ENCODE results near the gene ITPR1.
A peak's percentile ranks its signal among the peaks of the same experiment; 100 is the strongest.

ITPR1 gene

DNA sequence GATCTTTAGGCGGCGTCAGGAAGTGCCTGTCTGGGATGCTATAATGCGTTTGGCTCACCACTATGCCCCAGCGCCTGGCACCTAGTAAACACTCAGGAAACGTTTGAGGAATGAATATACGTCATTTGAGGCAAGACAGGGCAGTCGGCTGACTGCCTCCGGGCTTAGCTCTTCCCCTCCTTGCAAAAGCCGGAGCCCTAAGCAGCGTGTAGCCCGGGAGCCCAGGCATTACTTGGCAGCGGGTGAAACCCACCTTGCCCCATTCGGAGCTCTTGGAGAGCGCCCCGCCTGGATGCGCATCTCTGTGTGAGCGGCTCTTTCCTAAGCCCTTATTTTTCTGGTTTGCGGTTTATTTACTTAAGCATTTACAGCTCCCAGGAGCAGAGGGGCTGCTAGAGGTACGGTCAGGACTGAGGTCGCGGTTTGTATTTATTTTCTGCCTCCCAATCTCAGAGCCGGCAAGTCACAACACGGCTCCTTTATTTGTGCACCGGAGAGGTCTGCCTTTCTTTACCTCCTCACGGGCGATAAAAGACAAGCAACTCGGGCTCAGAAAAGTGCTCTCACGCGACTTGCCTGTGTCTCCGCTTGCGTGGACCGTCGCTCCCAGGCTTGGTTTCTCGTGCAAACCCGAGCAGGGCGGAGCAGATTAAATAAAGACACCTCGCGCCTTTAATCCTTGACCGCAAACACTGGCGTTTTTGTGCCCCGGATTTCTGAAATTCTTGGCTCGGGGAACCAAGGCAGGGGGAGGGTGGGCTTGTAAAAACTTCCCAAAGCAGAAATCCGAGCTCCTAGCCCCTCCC, 737 bp upstream of the ITPR1 start:
- DNase-seq: peak; percentile 58

DNA sequence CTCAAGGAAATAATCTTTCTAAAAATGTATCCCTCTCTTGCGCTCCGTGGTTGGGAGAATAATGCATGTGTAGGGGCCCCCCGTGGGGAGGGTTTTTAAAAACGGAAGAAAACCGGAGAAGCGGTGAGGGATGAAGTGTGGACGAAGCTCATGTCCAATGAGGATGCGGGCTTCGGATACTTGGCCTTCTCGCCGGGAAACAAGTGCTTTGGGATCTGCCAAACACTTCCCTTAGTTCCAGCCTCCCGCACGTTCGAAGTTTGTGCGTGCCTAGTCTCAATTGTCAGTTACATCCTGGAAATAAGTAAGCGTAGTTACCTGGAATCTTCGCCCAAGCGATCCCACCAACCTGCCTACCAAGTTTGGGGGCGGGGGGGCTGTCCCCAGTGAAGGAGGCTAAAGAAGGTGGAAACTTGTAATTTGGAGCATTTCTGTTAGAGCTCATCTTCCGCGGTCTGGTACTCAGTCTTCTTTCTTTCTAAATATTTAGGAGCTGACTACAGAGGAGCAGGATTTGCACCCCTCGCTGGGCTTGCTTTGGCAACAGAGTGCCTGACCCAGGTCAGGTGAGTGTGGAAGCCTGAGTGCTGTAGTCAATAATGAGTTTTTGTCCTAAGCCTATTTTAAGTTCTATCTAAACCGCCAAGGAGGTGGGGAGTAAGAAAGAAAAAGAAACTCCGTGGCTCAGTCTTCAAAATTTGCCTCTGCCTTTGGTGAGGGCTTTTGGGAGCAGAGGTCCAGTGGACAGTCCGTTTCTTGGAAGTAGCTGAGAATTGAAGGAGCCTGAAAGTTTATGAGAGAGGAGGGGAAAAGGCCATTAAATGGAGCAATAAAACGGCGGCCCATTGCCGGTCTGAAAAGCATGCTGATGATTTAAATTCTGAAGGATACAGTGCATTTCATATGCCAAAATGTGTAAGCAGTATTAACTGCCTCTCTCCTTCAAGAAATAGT, 1.1 kb downstream of the ITPR1 start:
- peak; percentile 35 for DNase-seq

DNA sequence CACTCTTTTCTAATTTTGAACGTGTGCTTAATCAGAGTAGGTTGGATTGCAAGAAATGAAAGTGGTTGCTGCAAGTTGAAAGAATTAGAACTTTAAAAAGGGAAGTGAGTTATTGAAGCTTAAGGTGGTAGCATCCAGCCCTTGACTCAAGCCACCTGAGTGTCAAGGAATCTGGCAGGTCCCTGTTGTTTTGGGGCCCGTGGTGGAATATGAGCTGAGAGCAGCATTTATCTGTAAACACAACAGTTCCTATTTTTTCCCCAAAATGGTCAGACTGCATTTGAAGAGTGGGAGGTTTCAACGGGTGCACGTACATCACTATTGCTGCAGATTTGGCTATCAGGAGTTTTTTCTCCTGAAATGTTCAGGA, 1.7 kb downstream of the ITPR1 start:
- DNase-seq: no peak

DNA sequence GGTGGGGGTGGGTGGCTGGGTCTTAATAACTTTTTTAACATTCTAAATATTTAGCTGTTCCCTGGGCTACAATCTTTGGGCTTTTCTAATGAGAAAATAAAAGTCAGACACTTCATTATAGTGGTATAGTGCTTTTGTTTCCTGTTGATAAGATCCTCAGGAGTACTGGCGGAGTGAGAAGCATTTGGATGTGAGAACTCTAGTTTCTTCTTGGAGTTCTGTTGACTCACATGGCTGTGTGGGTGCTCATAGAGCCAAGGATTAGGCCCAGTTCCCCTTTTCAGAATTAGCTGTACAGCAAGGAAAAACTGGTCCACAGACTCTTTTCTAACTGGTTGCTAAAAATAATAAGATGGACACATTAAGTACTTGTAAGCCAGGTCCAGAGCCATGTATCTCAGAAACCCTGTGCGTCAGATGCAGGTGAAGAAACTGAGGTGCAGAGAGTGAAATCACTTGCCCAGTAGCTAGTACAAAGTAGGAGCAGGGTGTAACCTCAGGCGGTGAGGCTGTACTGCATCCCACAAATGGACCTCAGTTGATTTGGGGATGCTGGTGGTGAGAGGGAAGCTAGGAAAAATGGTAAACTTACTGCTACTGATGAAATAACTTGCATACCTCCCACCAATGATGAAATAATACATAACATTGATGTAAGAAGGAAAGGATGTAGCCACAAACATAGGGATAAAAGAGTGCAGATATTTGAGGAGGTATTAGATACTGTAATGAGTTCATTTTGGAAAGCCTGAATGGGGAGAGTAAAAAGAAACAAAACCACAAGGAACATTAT, 2.3 kb downstream of the ITPR1 start:
- DNase-seq: no peak

DNA sequence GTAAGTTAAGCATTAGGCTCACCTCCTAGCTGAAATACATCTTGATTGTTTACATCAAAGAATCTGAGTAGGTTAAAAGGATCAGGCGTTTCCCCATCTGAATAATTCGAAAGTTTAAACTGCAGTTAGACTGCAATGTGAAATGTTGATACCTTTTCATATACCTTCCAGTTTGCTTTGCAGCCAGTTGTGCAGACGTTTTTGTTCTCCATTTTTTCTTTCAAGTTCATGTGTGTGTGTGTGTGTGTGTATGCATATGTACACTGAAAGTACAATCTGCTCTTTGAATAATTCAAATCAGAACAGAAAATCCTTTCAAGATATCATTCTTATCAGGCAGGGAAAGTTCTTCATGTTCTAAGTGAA, 2.9 kb downstream of the ITPR1 start:
- DNase-seq: no peak

DNA sequence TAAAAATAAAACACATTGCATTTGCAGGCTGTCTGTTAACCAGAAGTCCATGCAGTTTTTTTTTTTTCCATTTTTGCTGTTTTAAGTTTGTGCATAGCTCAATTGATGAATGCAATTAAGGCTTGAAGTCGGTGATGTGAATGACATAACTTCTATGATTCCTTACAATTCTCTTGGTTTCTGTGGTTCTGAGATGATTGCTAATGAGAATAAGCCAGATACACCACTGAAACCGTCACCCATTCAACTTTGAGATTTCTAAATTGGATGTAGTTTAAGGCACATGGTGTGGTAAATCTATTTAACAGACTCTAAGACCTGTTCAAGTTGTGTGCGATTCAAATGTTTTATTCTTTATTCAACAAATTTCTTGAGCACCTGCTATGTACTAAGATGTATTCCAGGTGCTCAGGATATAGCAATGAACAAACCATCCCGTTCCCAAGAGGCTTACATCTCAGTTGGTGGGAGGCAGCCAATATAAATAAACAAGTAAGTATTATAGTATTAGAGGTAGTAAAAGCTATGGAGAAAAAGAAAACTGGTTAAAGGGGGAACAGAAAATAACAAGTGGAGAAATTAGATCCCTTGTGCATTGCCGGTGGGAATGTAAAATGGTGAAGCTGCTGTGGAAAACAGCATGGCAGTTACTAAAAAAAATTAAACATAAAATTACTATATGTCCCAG, 4.0 kb downstream of the ITPR1 start:
- no peak for DNase-seq

DNA sequence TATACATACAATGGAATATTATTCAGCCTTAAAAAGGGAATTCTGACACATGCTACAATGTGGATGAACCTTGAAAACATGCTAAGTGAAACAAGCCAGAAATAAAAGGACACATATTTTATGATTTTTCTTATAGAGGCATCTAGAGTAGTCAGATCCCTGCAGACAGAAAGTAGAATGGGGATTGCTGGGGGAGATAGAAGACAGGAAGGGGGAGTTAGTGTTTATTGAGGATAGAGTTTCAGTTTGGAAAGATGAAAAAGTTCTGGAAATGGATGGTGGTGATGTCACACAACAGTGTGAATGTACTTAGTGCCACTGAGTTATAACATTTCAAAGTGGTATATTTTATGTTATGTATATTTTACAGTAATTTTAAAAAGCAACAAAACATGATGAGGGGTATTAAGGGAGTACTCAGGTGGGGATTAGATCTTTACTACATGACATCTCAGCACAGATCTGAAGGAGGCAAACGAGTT, 4.7 kb downstream of the ITPR1 start:
- no peak for DNase-seq

DNA sequence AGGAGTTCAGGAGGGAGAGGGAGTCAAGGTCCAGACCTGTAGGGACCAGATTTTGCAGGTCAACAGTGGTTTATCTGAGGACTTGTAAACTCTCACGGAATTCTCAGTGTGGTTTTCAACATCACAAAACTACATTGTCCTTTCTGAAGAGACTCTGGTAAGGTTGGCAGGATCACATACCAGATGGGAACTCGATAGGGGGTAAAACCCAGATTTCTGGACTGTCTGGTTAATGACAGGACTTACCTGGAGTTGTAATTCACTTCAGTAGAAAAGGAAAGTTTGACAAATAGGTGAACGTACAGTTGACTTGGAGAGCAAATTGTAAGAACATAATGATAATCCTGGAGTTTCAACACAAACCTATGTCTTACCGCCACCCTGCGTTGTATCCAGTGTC, 5.3 kb downstream of the ITPR1 start:
- no peak for DNase-seq

DNA sequence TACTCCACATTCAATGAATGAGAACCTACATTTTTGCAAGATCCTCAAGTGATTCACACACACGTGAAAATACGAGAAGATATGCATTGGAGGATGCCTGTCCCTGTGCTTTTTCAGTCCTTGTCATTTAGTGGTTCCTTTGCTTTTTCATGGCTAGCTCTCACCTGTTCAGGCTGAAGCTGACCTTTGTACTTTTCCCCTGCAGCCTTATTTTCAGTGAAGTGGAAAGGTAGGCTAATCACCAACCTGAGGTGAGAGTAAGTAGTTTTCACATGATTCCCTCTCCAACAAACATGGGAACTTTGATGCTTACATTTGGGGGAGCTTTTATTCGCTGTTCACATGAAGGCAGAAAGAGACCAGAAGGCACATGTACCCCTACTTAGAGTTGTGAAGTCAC, 8.3 kb downstream of the ITPR1 start:
- DNase-seq: no peak

DNA sequence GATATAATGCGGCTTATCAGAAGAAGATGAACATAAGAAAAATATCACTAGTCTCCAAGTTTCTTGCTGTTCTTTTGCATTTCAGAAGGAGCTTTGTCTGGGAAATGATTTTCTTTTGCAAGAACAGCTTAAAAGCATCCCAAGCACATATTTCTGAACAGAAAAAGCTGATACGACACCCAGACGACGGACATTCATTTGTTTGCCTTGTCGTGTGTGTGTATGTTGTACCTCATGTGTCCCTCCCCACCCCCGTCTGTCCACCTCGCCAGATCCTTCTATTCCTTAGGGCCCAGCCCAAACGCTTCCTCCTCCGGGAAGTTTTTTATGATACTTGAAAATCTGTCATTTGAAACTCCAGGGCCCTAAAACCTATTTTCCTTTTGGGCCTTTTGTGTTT, 8.8 kb downstream of the ITPR1 start:
- DNase-seq: no peak

DNA sequence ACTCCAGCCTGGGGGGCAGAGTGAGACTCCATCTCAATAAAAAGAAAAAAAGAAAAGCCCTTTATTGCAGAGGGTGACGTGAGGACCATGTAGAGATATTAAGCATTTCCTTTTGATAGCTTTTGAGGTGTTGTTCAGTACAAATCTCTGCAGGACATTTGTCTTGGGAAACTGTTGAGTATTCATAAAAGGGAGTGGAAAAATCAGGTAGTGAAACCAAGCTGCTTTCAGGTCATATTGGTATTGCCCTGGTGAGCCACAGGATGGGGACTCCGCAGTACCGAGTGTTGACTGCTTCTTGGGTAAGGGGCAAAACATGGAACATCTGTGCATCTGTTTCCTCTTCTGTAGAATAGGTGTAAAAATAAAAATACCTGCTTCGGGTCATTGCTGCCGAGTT, 9.9 kb downstream of the ITPR1 start:
- no peak for DNase-seq

DNA sequence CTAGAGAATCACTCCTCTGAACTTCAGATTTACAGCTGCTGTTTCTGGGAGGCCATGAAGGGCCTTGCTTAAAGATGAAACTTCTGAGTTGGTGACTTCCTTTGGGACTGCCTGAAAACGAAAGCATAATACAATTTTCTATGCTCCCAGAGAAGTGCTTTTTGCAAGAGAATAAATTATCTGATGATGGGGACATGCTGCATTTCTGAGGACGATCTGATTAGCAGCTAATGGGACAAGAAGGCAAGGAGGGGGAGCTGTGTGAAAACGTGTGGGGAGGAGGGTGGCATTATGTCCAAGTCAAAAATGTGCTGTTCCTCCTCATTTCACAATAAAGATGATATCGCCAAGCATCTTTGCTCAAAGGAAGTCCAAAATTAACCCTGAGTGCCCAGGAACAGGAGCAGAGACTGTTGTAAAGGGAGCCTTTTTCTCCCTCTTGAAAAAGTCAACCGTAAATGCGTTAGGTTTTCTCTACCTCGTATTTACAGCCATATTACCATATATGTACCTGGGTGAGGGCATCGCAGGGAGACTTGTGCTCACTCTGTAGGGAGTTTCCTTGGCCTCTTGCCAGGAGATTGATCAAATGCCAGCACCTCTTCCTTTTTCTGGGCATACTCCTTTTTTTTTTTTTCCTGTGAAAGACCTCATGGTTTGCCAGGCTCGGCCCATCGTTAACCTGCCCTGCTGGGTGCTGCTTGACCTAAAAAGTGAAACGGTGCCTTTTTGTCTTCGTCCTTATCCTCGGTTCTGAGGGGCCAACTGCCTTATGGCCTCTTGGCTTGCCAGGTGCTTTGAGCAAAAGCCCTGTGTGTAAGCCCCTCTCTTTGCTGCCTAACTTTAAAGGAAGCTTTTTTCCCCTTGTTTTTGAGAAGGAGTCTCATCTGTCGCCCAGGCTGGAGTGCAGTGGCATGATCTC, 11.5 kb downstream of the ITPR1 start:
- DNase-seq: peak; percentile 30

DNA sequence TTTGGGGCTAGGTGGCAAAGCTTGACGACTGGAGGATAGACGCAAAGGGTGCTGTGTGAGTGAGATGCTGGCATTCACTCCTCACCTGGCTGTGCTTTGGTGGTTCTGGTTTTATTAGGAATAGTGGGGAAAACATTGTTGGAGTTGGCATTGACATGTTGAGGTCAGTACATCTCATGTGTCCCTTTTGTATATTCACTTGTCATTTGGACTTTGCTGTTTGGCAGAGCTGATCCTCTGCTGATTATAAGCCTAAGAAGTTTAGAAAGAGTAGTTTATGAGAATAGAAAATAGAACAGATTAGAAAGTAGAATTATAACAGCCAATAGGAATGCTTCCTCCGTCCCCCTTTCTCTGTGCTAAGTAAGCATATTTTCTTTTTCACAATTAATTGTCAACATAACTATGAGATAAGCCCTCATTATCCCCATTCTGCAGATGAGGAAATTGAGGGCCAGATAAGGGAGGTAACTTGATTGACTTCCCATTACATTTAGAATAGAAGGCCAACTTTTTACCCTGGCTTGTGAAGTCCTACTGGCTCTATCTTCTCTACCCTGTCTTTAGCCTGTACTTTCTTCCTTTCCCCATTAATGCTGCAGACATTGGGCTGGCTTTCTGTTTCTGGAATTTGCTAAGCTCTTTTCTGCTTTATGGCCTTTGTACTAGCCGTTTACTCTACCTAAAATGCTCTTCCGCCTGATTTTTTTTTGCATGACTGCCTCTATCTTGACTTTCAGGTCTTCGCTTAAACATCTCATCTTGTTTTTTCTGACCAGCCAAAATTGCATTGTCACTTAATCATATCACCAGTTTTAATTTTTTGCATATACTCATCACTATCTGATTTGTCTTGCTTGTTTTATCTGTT, 12.8 kb downstream of the ITPR1 start:
- no peak for DNase-seq

DNA sequence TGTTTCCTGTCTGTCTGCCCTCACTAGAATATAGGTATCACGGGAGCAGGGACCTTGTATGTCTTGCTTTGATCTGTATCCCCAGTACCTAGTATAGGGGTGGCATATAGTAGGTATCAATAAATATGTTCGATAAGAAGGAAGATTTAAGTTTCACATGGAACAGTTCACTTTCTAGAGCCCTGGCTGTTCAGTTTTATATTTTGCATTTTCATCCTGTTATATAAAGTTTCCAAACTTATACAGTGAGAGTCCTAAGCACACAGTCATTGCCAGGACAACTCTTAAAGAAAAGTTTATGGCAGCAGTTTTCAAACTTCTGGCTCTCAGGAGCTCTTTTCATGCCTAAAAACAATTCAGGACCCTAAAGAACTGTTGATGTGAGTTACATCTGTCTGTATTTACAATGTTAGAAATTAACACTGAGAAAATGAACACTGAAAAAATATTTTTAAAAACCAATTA, 13.4 kb downstream of the ITPR1 start:
- DNase-seq: no peak

DNA sequence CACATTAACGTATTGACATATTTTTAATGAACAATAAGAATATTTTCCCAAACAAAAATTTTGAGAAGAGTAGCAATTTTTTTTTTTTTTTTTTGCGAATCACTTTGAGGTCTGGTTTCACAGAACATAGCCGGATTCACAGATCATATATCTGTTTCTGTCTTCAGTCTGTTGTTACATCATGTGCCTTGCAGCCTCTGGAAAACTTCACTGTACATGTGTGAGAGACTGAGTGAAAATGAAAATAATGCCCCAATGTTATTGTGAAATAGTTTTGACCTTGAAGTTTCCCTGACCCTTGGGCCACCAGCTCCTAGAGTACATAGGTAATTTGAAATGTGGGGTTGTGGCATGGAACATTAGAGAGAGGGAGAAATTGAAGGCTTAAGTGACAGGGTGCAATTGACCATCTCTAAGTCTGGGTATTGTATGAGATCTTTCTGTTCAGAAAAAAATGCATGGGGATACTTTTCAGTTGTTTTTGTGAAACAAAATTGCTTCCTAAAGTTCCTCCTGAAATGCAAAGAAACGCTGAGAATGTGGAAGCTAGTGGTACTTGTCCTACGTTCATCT, 14.0 kb downstream of the ITPR1 start:
- no peak for DNase-seq

DNA sequence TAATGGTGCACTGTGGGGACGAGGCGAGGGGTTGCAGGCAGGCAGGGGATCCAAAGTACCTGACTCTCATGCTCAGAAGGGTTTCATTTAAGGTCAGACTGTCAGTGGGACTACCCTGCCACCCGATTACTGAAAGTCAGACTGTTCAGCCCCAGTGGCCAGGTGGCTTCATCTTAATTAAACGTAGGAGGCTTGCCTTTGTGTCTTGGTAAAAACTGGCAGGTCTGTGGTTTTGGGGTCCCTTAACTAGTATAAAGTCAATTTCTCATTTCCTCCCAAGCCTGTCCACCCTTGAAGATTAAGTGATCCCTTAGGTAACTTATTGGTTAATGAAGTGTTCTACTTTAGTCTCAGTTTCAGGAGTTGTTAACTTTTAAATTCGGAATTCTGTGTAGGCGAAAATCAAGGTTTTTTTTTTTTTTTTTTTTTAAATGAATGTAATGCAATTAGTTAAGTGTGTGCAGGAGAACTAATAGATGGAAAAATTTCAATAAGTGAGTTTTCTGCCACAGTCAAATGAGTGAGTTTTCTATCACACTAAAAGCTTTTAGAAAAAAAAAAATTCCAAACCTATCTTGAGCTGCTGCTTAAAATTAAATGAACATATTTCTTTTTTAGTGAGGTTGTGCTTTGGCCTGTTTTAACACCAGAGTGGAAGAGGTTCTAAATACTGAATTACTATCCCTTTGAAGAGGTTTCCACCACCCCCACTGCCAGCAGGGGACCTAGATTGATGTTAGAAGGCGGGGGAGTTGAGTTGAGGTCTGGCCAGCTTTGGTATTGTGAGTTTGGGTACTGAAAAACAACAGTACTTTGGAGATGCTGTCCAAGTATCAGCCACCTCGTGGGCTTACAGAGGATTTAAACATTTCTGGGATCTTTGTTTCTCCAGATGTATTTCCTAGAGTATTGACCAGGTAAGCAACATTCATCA, 15.2 kb downstream of the ITPR1 start:
- DNase-seq: no peak

DNA sequence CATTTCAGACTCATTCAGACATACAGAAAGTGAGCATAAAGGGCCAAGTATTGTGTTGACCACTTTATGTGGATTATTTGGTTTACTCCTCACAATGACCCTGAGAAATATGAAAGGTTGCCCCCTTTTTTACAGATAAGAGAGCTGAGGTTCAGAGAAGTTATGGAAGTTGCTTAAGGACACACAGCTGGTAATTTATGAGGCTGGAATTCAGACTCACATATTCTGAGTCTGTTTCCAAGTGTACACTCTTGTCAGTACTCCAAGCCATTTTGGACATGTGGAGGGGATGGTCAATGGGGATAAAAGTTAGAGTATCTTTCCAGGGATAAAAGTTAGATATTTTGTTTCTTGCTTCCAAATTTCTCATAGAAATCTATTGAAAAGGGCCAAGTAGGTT, 15.9 kb downstream of the ITPR1 start:
- no peak for DNase-seq

DNA sequence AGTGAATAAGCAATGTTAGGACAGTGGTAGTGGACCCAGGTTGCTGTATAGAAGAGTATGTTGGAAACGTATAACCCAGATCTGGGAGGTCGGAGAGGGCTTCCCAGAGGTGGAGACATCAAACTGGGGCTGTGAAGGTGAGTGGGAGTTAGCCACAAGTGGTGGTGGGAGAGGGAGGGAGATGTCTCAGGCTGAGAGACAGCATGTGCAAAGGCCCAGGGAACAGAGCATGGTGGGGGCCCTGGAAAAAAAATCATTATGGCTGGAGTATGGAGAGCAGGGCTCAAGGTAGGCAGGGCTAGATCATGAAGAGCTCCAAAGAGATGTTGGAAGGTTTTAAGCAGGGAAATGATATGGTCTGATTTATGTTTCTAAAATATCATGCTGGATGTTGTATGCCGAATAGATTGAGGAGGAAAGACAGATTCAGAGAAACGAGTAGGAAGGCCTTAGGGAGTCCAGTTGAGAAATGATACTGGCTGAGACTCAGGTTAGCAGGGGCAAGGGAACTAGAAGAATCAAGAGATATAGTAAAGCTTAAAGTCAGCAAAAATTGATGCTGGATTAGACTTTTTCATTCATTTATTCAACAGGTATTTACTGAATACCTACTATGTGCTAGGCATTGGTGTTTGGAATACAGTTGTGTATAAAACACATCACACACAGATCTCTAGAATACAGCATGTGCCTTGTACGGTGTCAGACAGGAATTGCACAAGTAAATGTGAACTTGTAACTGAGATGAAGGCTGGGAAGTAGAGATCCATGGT, 17.0 kb downstream of the ITPR1 start:
- DNase-seq: no peak

Data from stimulated activated CD4-positive, alpha-beta T cell treated with anti-CD3 and anti-CD28 coated beads, Interleukin-15, amount 100 ng/mL, for 24 hours (primary cell).